ENCODE data around the gene SART3. TPM values are rescaled to one million over a fixed set of nuclear protein-coding genes. Genes with fewer than 3 reads are reported as not detected.

SART3 gene
- total and polyA plus RNA-seq, 2 of the 8 experiments (the other 6 are each of a cell fraction or from before 2014, with no cell fraction given) = 16.0 to 103 TPM

DNA sequence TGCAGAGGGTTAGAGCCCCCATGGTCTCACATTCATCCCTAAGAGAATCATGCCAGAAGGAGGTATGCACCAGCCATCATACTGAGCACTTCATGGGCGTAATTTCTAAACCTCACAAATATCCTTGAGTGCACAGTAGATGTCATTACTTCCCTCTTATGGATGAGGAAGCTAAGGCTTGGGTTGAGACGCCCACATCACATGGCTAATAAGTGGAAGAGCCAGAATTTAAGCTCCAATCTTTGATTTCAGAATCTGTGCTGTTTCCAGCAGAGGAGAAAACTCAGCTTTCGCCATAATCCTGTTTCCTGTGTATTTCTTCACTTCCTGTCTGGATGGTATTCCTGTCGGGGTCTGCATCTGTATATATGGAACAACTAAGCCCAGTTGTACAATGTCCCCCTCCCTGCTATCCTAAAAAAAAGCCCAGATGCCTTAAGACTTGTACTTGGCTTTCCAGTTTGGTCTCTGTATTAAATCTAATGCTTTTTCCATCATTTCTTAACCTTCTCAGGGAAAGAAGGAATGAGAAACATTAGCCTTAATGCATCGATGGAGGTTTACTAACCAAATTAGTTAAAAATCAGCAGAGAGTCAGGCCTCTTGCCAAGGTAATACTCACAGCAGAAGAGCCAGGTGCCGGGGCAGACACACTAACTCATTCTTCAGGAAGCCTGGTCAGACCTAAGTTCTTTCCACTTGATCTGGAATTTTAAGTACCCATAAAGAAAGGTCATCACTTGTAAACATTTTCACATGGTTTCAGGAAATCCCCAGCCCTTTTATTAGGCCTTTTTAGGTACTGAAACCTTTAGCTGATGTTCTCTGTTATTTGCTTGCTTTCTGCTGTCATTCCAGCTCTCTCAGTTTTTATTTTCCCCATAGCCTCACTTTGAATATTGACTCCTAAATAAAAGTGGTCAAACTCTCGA, 6.7 kb upstream of the SART3 start:
- 89% methylated on average over 7 of the region's 7 CpGs; no CpG with 5 or more reads in 1 of the 2 experiments for WGBS, 2 experiments (ENCODE audit: extremely low coverage in 1 of 2, insufficient coverage in 1 of 2, insufficient read length in 1 of 2, insufficient replicate concordance in 2 of 2, low coverage in 1 of 2, low lambda C conversion rate in 2 of 2, missing lambda C conversion rate in 1 of 2)
- POLR2A ChIA-PET (ENCODE audit: partially characterized antibody) = interaction anchor here (1.0 to 2.8 kb wide), 6 partner anchors 37 to 55 kb away, joined by 3 to 12 read pairs (median 5); no protein-coding TSS in a partner anchor
- no peak for FAIRE-seq
- H4K5ac ChIP-seq (ENCODE audit: insufficient read length, low read depth, low read length) = no peak overlapping the region
- H3K4me3 ChIP-seq (ENCODE audit: extremely low read depth in 1 of 4, insufficient read depth in 2 of 4, low read depth in 3 of 4, low read length in 4 of 4) = no peak overlapping the region
- no peak overlapping the region for H3K4me2 ChIP-seq (ENCODE audit: insufficient read depth in 1 of 2, low read depth in 2 of 2, low read length in 2 of 2)
- H3K23me2 ChIP-seq (ENCODE audit: low read depth, low read length) = peaks cover 5% of the 10 kb centered on the region; the same call in 1 of the 2 replicates
- H3K4me1 ChIP-seq (replicated peaks in 1 of 4; ENCODE audit: control insufficient read depth in 3 of 4, insufficient read depth in 4 of 4, low read length in 3 of 4) = no peaks in the 10 kb centered on the region
- peaks cover 0 to 4% of the 10 kb centered on the region in 2 experiments for H4K20me1 ChIP-seq (replicated peaks in 1 of 2; ENCODE audit: control insufficient read depth in 1 of 2, insufficient read depth in 2 of 2, low read length in 2 of 2)
- no peak overlapping the region for H2AK5ac ChIP-seq (ENCODE audit: low read depth, low read length)
- H4K91ac ChIP-seq (replicated peaks; ENCODE audit: insufficient read length, low read length) = no peak overlapping the region
- no peaks in the 10 kb centered on the region for H3K27me3 ChIP-seq (replicated peaks in 1 of 4; ENCODE audit: control insufficient read depth in 3 of 4, extremely low read depth in 1 of 4, insufficient read depth in 3 of 4, low read length in 3 of 4)
- no peak overlapping the region for H3K27ac ChIP-seq (ENCODE audit: low read depth, low read length)
- H3K18ac ChIP-seq (ENCODE audit: extremely low read depth, low read length) = no peak overlapping the region
- no peak overlapping the region for H3K56ac ChIP-seq (replicated peaks; ENCODE audit: insufficient read length, low read depth, low read length)
- no peak overlapping the region for H2BK15ac ChIP-seq (ENCODE audit: low read length)
- no peak overlapping the region for H3K14ac ChIP-seq (ENCODE audit: insufficient read length)
- H4K8ac ChIP-seq (ENCODE audit: extremely low read depth, insufficient read depth, low read length) = no peak overlapping the region
- no peak overlapping the region for H2BK120ac ChIP-seq (replicated peaks; ENCODE audit: low read depth, low read length)
- H2BK5ac ChIP-seq (ENCODE audit: low read depth, low read length) = no peak overlapping the region
- CTCF ChIA-PET (ENCODE audit: partially characterized antibody) = interaction anchor here (1.0 to 24.3 kb wide), 6 partner anchors 10 to 237 kb away, joined by 3 to 523 read pairs (median 5); no protein-coding TSS in a partner anchor
- no peak overlapping the region for H3K23ac ChIP-seq (ENCODE audit: insufficient read length)
- no peak for DNase-seq (ENCODE audit: low read depth in 1 of 2, low spot score in 2 of 2)
- no peak overlapping the region for H3K4ac ChIP-seq (replicated peaks; ENCODE audit: insufficient read length, low read depth, low read length)
- H2BK12ac ChIP-seq (ENCODE audit: low read depth, low read length) = no peak overlapping the region
- H3K79me1 ChIP-seq (ENCODE audit: low read depth, low read length) = no peaks in the 10 kb centered on the region
- H3K9me3 ChIP-seq (ENCODE audit: insufficient read depth in 2 of 2, low read depth in 1 of 2, low read length in 1 of 2) = no peaks in the 10 kb centered on the region
- H2AFZ ChIP-seq (ENCODE audit: low read length) = no peak overlapping the region
- H2BK20ac ChIP-seq (ENCODE audit: low read length) = no peak overlapping the region
- no peak overlapping the region for H3K9ac ChIP-seq (replicated peaks in 1 of 4; ENCODE audit: extremely low read depth in 1 of 4, low read depth in 3 of 4, low read length in 3 of 4)
- H3K79me2 ChIP-seq (ENCODE audit: control insufficient read depth in 1 of 2, insufficient read depth in 2 of 2, low read length in 2 of 2) = peaks cover 0 to 13% of the 10 kb centered on the region in 2 experiments; a peak in 3 of 4 replicates
- H3K36me3 ChIP-seq (ENCODE audit: control insufficient read depth in 2 of 4, insufficient read depth in 4 of 4, low read length in 3 of 4) = peaks cover 24 to 55% (median 47%) of the 10 kb centered on the region in 4 experiments
- TF ChIP-seq PHF8 (conservative IDR thresholded peaks at IDR 0.05; ENCODE audit: low read depth, low read length) = no peak
- TF ChIP-seq TCF12 (IDR thresholded peaks at IDR 0.05; ENCODE audit: low read depth, low read length) = no peak
- no peak for TF ChIP-seq JUN (IDR thresholded peaks at IDR 0.05; ENCODE audit: low read depth, low read length)
- TF ChIP-seq SP2 (IDR thresholded peaks at IDR 0.05; ENCODE audit: low read length) = no peak
- TF ChIP-seq CHD1 (IDR thresholded peaks at IDR 0.05; ENCODE audit: low read depth, low read length) = no peak
- no peak for TF ChIP-seq BCL11A (IDR thresholded peaks at IDR 0.05; ENCODE audit: low read depth in 2 of 2, low read length in 2 of 2)
- TF ChIP-seq SUZ12 (IDR thresholded peaks at IDR 0.05; ENCODE audit: low read length) = no peak
- TF ChIP-seq HDAC6 (IDR thresholded peaks at IDR 0.05; ENCODE audit: low read depth, low read length) = no peak
- TF ChIP-seq TAF1 (IDR thresholded peaks at IDR 0.05; ENCODE audit: low read depth, low read length) = no peak
- no peak for TF ChIP-seq SIN3A (conservative IDR thresholded peaks at IDR 0.05 in 1 of 2, IDR thresholded peaks at IDR 0.05 in 1 of 2; ENCODE audit: low read depth in 1 of 2, low read length in 2 of 2)
- TF ChIP-seq GTF2F1 (IDR thresholded peaks at IDR 0.05; ENCODE audit: borderline replicate concordance, low read depth, low read length) = no peak
- TF ChIP-seq RFX5 (IDR thresholded peaks at IDR 0.05; ENCODE audit: borderline replicate concordance, low read depth, low read length) = no peak

All from H1 (cell line).